NCI-H345 treated with DMSO at 0.1 percent for 48 hours (cell line): ENCODE data around the gene HDAC7.

Source experiments
- DNase-seq: peaks from one replicate; lab custom pipeline; 2025; ENCODE audit not compliant: unreplicated experiment; lab: John Stamatoyannopoulos, UW

The HDAC7 gene

GRCh38 chr12:47819896-47820630 is at the start of gene HDAC7:
TSS of gene HDAC7 (minus strand) at chr12:47819903. CDS start at chr12:47819785, 118 bp downstream.
- no peak for DNase-seq

- DNase-seq = no peak
Observed at GRCh38 chr12:47868552-47869031, 48.9 kb upstream of the HDAC7 start.

- no peak for DNase-seq
Observed at GRCh38 chr12:47868041-47868440, 48.3 kb upstream of the HDAC7 start.

GRCh38 chr12:47867495-47867941 is 47.8 kb upstream of the HDAC7 start:
- DNase-seq = no peak

GRCh38 chr12:47864646-47865235 is 45.0 kb upstream of the HDAC7 start:
- DNase-seq = no peak

GRCh38 chr12:47863985-47864384 is 44.3 kb upstream of the HDAC7 start:
- DNase-seq = no peak

- no peak for DNase-seq
Observed at GRCh38 chr12:47863467-47863866, 43.8 kb upstream of the HDAC7 start.

- no peak for DNase-seq
Observed at GRCh38 chr12:47862881-47863280, 43.2 kb upstream of the HDAC7 start.

- no peak for DNase-seq
Observed at GRCh38 chr12:47862167-47862750, 42.6 kb upstream of the HDAC7 start.

GRCh38 chr12:47860873-47861272 is 41.2 kb upstream of the HDAC7 start:
- DNase-seq = no peak

- DNase-seq = no peak
Observed at GRCh38 chr12:47860279-47860841, 40.7 kb upstream of the HDAC7 start.

GRCh38 chr12:47858511-47859266 is 39.0 kb upstream of the HDAC7 start:
- DNase-seq = no peak

- DNase-seq = no peak
Observed at GRCh38 chr12:47856721-47857575, 37.2 kb upstream of the HDAC7 start.

GRCh38 chr12:47856094-47856493 is 36.4 kb upstream of the HDAC7 start:
- DNase-seq = no peak

- DNase-seq = no peak
Observed at GRCh38 chr12:47855502-47855901, 35.8 kb upstream of the HDAC7 start.

GRCh38 chr12:47854531-47854930 is 34.8 kb upstream of the HDAC7 start:
- no peak for DNase-seq

GRCh38 chr12:47852096-47852571 is 32.4 kb upstream of the HDAC7 start:
- no peak for DNase-seq

- no peak for DNase-seq
Observed at GRCh38 chr12:47851303-47851952, 31.7 kb upstream of the HDAC7 start.
